Myocyte (in vitro differentiated cells): ENCODE data around the gene ZNF548. TPM values are rescaled to one million over a fixed set of nuclear protein-coding genes. Genes with fewer than 3 reads are reported as not detected.
"Not testable (repeated sequence)": the region's sequence is repeated elsewhere in the genome, so short reads cannot be mapped to it uniquely, and the experiment has no call there.

Source experiments
- DNase-seq: peaks from one replicate; pipeline ENCODE4 v3.0.0-alpha.2; 2012; ENCODE audit warnings: low read depth
- polyA plus RNA-seq: library from polyadenylated mRNA; unstranded; fragments of >200 nt; gene quantifications from one replicate; pipeline ENCODE4 v1.2.1, GENCODE V29; 2012; ENCODE audit warnings: missing spikeins
- total RNA-seq: library from RNA; depleted of rRNA; stranded (reverse); fragments of >200 nt; gene quantifications from 2 replicates; pipeline ENCODE4 v1.2.3, GENCODE V29; 2014

ZNF548 gene
- 15.8 and 17.3 TPM in 2 replicates for total RNA-seq
- 7.5 TPM for polyA plus RNA-seq

DNA sequence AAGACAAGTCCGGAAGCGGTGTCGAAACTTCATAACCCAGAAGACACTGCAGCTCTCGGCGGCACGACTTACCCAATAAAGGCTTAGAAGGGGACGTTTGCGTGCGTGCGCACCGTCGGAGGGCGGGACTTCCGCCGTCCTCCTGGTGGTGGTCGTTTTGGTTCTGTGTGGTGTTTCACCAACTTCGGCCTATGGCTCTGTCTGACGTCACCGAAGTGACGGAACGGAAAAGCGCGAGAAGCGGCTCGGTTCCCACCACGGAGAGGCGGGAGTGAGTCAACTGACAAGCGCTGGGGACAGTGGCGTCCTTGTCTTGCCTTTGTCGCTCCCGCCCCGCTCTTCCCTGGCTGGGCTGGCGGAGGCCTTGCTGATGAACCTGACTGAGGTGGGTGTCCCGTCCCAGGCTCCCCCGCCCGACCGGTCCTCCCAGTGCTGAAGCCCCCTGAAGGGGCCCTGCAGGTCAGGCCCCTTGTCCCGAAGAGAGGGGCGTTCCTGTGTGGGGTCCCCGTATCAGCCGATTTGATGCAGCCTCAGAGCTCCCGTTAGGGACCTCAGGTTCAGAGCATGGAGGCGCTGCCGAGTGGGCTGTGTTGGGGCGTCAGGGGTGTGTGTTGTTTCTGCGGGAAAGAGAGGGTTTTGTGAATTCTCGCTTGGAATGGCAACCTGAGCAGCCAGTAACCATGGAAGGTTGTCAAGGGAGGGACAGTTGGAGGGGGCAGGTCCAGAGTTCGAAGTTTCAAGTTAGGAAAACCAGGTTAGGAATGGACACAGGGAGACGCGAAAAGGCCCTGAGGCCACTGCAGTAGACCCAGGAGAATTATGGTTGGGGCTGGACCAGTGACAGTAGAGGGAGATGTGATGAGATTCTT lies at the start of gene ZNF548:
Gene ZNF548, plus strand, starts transcription at position 125 of the 869 bp plus-strand sequence. Its CDS starts 246 bp downstream, at position 371.
- peak; percentile 99 for DNase-seq

DNA sequence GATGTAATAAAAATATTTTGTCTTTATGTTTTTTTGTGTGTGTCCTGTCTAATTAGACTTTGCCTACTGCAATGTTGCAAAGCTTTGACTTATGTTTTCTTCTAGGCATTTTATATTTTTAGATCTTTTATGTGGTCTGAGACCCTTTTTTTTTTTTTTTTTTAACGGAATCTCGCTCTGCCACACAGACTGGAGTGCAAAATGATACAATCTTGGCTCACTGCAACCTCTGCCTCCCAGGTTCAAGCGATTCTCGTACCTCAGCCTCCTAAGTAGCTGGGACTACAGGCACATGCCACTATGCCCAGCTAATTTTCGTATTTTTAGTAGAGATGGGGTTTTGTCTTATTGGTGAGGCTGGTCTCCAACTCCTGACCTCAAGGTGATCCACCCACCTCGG lies 47.1 kb upstream of the ZNF548 start:
- no peak for DNase-seq

DNA sequence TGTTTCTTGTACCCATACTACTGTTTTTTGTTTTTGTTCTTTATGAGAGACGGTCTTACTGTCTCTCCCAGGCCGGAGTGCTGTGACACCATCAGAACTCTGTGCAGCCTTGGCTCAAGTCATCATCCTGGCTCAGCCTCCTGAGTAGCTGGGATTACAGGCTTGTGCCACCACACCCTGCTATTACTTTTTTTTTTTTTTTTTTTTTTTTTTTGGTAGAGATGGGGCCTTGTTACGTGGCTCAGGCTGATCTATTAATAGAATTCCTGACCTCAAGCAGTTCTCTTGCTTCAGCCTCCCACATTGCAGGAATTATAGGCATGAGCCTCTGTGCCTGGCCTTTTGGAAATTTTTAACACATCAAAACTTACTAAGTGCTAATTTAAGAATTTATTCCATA lies 41.5 kb upstream of the ZNF548 start:
- peak; percentile 68 for DNase-seq

DNA sequence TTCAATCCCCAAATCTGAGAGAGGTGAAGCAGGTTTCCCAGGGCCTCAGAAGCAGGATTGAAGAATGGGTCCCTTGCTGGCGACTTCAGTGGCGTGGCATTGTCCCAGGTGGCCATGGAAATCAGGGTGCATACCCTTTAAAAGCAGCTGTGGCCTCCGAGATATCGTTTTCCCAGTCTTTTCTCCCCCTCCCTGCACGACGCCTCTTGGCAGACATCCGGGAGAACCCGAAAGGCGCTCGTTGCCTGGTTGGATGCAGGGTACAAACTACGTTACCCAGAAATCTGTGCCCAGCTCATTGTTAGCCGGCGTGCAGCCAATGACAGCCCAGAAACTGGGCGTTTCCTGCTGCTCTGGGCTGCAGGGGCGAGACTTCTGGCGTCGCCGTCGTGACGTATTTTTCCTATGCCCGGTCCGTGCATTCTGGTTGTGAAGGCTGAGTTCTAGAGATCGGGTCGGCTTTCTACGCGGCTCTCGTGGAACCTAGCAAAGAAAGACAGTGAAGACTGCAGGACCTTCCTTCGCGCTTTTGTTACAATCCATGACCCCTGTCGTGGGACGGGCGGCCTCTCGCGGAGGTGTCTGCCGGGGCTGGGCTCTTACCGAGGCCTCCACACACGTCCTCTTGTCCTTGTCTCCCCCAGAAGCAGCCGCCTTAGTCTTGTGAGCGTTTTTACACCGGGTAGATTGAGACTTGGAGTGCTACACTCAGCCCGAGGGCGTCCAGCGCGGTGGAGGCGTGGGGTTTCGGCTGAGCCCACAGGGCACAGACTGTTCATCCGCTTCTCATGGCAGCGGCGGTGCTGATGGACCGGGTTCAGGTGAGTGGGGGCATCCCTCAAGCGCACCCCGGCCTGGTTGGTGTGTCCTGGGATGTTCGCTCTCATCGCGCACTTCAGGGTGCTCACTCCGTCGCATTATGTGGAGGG lies 38.5 kb upstream of the ZNF548 start, which contains the start of gene ZNF304:
Gene ZNF304, plus strand, starts transcription at position 395 of the 929 bp plus-strand sequence. Its CDS starts 394 bp downstream, at position 789.
- peak; percentile 98 for DNase-seq

DNA sequence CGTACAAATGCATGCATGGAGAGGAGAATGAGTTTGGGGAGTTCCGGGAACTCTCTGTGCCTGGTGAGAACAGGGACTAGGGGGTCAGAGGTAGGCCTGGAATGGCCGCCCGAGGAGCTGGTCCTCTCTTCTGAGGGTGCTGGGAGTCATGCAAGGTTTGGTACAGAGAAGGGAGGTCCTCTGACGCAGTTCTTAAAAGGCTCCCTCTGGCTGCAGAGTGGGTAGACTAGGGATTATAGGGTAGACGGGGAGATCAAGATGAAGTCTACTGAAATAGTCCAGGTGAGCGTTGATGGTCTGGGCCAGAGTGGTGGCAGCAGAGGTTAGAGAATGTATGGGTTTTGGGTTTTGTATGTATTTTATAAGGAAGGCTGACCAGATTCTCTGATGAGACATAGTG lies 37.8 kb upstream of the ZNF548 start:
- DNase-seq, result no peak

DNA sequence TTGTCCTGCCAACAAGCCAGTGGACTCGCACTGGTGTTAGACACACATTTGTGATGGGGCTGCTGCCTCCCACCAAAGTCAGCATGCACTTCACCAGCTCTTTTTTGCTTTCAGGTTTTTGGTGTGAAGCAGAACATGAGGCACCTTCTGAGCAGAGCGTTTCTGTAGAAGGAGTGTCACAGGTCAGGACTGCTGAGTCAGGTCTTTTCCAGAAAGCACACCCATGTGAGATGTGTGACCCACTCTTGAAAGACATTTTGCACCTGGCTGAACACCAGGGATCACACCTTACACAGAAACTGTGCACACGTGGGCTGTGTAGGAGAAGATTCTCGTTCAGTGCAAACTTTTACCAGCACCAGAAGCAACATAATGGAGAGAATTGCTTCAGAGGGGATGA lies 33.7 kb upstream of the ZNF548 start:
- no peak for DNase-seq

DNA sequence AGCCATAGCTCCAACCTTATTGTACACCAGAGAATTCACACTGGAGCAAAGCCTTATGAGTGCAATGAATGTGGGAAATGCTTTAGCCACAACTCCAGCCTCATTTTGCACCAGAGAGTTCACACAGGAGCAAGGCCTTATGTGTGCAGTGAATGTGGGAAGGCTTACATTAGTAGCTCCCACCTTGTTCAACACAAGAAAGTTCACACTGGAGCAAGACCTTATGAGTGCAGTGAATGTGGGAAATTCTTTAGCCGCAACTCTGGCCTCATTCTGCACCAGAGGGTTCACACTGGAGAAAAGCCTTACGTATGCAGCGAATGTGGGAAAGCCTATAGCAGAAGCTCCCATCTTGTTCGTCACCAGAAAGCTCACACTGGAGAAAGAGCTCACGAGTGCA lies 32.2 kb upstream of the ZNF548 start:
- no peak for DNase-seq

DNA sequence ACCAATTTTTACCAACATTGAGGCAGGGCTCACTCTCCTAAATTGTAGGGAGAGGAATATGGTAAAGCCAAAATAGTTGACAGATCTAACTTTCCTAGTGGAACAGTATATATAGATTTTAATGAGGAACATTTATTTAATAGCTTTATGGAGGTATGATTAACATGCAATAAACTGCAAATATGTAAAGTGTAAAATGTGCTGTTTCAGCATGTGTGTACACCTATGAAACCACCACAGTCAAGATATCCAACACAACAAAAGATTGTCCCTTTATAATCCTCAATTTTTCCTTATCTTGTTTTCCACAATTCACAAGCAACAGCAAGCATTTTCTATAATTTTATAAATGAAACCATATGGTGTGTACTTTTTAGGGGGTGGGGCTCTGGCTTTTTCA lies 30.4 kb upstream of the ZNF548 start:
- DNase-seq, result no peak

DNA sequence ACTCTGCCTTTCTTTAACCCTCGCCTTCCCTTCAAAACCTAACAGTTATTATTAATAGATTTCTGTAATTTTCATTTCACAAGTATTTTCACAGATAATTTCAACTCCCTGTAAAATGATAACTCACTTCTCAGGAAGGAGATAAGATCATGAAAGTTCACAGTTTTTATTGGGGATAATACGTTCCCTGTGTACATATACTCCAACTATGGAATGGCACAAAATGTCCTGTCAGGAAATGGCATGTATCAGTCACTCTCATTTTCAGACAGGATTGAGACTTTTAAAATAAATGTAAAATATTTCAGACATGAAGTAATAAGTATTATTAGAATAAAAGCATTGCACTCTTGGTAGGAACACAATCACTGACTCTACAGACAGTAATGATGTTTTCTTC lies 27.2 kb upstream of the ZNF548 start:
- DNase-seq, result no peak

DNA sequence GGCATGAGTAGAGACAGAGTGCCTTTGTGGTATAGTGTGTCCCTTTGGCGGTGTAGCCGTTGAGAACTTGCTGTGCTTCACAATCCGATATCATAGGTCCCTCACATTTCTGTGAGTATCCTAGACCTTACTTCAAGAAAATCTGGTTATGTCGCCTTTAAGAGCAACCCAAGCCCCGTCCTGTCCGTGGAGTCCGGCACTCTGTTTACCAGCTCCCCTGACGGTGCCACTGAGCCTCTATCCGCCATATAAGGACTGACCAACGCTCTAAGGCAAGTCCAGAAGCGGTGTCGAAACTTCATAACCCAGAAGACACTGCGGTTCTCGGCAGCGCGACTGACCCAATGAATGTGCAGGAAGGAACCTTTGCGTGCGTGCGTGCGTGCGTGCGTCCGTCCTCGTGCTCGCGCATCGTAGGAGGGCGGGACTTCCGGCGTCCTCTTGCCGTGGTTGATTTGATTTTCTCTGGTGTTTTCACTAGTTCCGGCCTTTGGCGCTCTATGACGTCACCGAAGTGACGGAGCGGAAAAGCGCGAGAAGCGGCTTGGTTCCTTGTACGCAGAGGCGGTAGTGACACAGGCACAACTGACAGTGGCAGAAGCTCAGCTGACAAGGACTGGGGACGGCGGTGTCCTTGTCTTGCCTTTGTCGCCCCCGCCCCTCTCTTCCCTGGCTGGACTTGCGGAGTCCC lies 26.5 kb upstream of the ZNF548 start, which contains the start of the genes TRAPPC2B and ZNF547:
Gene TRAPPC2B, plus strand, starts transcription at position 555 of the 691 bp plus-strand sequence. CDS start 1,283 bp downstream, outside the sequence.
Gene ZNF547, plus strand, starts transcription at position 555 of the 691 bp plus-strand sequence. CDS start 5,005 bp downstream, outside the sequence.
- peak; percentile 100 for DNase-seq

DNA sequence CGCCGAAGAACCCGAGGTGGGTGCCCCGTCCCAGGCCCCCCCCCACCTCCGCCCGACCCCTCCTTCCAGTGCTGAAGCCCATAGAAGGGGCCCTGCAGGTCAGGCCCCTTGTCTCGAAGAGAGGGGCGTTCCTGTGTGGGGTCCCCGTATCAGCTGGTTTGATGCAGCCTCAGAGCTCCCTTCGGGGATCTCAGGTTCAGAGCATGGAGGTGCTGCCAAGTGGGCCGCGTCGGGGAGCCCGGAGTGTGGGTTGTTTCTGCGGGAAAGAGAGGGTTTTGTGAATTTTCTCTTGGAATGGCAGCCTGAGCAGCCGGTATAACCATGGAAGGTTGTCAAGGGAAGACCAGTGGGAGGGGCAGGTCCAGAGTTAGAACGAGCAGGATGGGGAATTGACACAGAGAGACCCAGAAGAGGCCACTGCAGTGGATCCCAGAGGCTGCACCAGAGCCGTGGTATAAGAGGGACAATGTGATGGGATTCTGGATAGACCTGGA lies 25.9 kb upstream of the ZNF548 start:
- peak; percentile 14 for DNase-seq

DNA sequence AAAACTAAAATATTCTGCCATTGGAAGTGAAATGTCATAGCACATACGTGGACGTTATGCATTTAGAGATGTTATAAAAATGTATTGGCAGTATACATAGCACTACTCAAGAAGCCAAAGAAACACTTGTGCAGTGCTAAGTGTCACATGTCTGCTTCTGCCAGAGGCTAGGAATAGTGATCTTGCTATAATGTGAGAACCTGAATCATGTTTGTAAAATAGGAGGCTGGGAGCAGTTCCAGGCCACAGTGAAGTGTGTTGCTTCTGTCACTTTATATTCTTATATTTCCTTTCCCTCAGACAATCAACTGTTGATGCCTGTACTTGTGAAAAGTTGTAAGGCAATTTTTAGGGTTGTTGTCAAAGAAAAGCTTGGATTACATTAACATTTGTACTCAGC lies 22.9 kb upstream of the ZNF548 start:
- DNase-seq, result peak; percentile 27

DNA sequence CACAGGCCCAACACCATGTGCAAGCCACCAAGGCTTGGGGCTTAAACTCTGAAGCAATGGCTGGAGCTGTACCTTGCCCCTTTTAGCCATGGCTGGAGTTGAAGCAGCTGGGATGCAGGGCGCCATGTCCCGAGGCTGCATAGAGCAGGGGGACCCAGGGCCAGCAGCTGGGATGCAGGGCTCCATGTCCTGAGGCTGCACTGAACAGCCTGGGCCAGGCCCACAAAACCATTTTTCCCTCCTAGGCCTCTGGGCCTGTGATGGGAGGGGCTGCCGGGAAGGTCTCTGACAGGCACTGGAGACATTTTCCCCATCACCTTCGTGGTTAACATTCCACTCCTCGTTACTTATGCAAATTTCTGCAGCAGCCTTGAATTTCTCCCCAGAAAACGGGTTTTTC lies 15.5 kb upstream of the ZNF548 start:
- DNase-seq, result no peak

DNA sequence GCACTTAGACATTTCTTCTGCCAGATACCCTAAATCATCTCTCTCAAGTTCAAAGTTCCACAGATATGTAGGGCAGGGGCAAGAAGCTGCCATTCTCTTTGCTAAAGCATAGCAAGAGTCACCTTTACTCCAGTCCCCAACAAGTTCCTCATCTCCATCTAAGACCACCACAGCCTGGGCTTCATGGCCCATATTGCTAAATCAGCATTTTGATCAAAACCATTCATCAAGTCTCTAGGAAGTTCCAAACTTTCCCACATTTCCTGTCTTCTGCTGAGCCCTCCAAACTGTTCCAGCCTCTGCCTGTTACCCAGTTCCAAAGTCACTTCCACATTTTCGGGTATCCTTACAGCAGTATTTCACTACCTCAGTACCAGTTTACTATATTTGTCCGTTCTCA lies 15.0 kb upstream of the ZNF548 start:
- not testable (repeated sequence) for DNase-seq

DNA sequence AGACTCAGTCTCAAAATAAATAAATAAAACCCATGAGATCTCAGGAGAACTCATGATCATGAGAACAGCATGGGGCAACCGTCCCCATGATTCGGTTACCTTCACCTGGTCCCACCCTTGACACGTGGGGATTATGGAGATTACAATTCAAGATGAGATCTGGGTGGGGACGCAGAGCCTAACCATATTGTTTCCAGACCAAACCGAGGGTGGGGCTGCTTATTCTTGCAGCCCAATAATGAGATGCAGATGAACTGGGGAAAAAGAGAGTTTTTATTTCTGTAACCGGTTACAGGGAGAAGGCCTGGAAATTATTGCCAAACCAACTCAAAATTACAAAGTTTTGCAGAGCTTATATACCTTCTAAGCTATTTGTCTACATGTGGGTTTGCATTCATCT lies 13.5 kb upstream of the ZNF548 start:
- no peak for DNase-seq

DNA sequence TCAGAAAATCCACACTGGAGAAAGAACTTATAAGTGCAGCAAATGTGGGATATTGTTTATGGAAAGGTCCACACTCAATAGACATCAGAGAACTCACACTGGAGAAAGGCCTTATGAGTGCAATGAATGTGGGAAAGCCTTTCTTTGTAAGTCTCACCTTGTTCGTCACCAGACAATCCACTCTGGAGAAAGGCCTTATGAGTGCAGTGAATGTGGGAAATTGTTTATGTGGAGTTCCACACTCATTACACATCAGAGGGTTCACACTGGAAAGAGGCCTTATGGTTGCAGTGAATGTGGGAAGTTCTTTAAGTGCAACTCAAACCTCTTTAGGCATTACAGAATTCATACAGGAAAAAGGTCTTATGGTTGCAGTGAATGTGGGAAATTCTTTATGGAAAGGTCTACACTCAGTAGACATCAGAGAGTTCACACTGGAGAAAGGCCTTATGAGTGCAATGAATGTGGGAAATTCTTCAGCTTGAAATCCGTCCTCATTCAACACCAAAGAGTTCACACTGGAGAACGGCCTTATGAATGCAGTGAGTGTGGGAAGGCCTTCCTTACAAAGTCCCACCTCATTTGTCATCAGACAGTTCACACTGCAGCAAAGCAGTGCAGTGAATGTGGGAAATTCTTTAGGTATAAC lies 12.0 kb upstream of the ZNF548 start:
- DNase-seq, result no peak

DNA sequence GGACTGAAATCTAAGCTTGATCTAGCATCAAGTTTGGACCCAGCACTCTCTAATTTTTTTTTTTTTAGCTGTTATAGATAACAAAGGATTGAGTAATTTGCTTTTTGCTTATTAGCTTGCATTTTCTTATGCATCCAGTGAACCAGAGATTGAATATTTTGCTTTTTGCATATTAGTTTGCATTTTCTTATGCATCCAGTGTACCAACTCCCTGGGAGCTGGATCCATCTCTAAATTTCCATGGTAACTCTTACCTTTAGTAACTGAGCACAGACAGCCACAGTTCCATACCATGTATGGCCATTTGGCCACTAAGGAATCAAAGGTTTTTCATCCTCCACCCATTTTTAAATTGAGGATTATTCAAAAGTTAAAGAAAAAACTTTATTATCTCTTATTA lies 8.7 kb upstream of the ZNF548 start:
- DNase-seq, result no peak

DNA sequence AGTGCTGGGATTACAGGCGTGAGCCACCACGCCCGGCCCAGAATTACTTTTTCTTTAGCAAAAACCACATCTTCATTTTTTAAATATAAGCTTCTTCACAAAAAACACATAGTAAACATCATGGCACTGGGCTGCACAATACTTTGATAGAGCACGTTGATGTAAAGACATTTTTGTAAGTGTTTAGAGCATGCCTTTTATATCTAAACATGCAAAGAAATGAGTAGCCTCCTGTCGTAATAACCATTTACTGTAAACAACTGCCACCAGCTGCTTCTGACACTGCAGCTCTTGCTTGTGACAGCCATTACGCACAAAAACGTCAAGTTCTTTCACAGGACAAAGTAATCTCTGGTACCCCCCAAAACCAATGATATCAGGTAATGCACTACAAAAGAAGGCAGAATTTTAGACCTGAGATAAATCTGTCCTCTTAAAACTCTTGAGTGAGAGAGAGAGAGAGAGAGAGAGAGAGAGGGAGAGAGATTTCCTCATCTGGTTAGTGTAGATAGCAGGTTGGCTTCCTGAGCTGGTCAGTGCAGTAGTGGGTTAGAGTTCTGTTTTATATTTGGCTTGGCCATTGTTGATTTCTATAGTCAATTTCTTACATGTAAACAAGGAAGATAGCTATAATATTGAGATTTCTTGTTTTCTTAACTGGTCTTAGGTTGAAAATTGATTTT lies 6.7 kb upstream of the ZNF548 start:
- DNase-seq, result no peak

DNA sequence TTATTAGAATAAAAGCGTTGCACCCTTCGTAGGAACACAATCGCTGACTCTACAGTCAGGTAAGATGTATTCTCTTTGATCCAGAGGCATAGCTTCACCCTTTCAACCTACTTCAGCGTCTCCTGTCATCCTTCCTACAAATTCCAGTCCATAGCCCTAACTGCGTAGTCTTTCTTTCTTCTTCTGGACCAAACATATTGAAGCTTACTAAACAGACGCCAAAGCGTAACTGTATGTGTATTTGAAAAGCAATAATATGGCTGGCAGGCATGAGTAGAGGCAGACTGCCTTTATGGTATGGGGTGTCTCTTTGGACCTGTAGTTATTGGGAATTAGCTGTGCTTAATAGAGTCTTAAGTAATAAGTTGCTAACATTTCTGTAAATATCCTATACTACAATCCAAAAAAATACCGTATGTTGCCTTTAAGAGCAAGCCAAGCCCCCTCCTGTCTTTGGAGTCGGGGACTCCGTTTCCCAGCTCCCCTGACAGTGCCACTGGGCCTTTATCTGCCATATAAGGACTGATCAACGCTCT lies 392 bp upstream of the ZNF548 start:
- no peak for DNase-seq
